22Rv1 (cell line): ENCODE measurements around the gene LCN9.

Experiments used
- ZFX ChIP-seq: fragments of 450-650 bp; IDR thresholded peaks from 2 replicates; pipeline ENCODE4 v1.6.1; 2017; ENCODE audit warnings: antibody characterized with exemption, borderline replicate concordance
- TF ChIP-seq, protein P1 (sequence below): fragments of 450-650 bp; IDR thresholded peaks from 2 replicates; pipeline ENCODE4 v1.5.1; 2017; ENCODE audit warnings: mild to moderate bottlenecking

GRCh38 chr9:135696446-135696845 lies 33.3 kb downstream of the LCN9 start:
- TF ChIP-seq, protein P1, sequence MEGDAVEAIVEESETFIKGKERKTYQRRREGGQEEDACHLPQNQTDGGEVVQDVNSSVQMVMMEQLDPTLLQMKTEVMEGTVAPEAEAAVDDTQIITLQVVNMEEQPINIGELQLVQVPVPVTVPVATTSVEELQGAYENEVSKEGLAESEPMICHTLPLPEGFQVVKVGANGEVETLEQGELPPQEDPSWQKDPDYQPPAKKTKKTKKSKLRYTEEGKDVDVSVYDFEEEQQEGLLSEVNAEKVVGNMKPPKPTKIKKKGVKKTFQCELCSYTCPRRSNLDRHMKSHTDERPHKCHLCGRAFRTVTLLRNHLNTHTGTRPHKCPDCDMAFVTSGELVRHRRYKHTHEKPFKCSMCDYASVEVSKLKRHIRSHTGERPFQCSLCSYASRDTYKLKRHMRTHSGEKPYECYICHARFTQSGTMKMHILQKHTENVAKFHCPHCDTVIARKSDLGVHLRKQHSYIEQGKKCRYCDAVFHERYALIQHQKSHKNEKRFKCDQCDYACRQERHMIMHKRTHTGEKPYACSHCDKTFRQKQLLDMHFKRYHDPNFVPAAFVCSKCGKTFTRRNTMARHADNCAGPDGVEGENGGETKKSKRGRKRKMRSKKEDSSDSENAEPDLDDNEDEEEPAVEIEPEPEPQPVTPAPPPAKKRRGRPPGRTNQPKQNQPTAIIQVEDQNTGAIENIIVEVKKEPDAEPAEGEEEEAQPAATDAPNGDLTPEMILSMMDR, result no peak
- no peak for TF ChIP-seq ZFX
